ENCODE measurements around the gene EEF2K. TPM values are rescaled to one million over a fixed set of nuclear protein-coding genes. Genes with fewer than 3 reads are reported as not detected.
"Not testable (repeated sequence)": the region's sequence is repeated elsewhere in the genome, so short reads cannot be mapped to it uniquely, and the experiment has no call there.

The EEF2K gene
- polyA plus RNA-seq, 12 donors = 33.3 to 93.3 (median 53.7) TPM

DNA sequence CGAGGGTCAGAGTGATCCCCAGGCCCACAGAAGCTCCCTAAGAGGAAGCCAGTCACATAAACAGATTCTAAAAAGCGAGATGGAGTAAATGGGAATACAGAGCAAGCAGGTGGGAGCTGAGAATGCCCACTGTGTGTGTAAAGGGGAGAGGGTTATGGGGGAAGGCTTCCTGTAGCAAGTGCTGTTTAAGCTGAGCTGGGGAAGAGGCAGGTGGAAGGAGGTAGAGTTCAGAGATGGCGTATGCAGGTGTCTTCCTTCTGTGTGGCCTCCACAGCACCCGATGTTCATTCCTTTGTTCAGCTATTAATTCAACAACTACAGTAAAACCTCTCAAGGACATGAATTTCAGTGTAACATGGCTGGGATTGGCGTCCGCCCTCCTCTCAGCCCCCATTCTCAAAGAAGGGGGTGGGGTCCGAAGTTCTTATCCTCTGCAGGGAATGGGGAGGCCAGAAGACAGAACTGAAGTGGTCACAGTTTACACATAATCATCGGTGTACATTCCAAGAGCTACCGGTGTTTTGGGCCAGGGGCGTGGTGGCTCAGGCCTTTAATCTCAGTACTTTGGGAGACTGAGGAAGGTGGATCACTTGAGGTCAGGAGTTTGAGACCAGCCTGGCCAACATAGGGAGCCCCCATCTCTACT is 1.8 kb downstream of the EEF2K start:
- no peak for DNase-seq

- no peak for DNase-seq
These were observed 4.2 kb downstream of the EEF2K start for GRCh38 chr16:22210285-22210684.

DNA sequence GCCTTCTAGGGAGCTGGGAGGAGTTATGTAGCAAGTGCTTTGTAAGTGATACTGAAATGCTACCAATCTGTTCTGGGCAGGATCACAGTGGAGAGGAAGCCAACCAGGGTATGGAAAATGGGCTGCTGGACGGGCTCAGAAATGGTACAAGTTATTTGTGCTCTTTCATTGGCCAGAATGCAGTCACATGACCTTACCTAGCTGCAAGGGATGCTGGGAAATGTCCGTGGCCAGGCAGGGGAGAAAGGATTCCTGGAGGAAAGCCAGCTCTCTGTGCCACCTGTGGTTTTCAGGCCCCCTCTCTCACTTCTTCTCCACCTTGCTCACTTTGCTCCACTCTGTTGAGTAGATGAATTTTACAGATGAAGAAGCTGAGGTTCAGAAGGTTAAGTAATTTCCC is 4.8 kb downstream of the EEF2K start:
- DNase-seq = no peak

GRCh38 chr16:22213236-22213635 is 7.2 kb downstream of the EEF2K start:
- no peak for DNase-seq

- no peak for DNase-seq
These were observed 7.7 kb downstream of the EEF2K start for GRCh38 chr16:22213801-22214200.

DNA sequence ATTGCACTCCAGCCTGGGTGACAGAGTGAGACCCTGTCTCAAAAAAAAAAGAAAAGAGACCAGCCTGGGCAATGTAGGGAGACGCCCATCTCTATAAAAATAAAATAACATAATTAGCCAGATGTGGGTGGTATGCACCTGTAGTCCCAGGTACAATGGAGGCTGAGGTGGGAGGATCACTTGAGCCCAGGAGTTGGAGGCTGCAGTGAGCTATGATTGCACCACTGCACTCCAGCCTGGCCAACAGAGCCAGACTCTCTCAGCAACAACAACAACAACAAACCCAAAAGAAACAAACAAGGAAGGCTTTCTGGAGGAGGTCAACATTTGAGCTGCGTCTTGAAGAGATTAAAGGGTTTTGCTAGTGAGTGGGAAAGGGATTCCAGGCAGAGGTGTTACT is 8.3 kb downstream of the EEF2K start:
- no peak for DNase-seq

- no peak for DNase-seq
These were observed 8.8 kb downstream of the EEF2K start for GRCh38 chr16:22214889-22215288.

- DNase-seq = no peak
These were observed 10.2 kb downstream of the EEF2K start for GRCh38 chr16:22216191-22216831.

DNA sequence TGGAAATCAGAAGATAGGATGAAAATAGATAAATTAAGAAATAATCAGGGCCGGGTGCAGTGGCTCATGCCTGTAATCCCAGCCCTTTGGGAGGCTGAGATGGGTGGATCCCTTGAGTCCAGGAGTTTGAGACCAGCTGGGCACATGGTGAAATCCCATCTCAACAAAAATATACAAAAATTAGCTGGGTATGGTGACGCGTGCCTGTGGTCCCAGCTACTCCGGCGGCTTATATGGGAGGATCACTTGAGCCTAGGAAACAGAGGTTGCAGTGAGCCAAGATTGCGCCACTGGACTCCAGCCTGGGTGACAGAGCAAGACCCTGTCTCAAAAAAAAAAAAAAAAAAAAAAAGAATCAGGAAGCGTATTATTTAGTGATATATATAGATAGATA is 10.8 kb downstream of the EEF2K start:
- not testable (repeated sequence) for DNase-seq

DNA sequence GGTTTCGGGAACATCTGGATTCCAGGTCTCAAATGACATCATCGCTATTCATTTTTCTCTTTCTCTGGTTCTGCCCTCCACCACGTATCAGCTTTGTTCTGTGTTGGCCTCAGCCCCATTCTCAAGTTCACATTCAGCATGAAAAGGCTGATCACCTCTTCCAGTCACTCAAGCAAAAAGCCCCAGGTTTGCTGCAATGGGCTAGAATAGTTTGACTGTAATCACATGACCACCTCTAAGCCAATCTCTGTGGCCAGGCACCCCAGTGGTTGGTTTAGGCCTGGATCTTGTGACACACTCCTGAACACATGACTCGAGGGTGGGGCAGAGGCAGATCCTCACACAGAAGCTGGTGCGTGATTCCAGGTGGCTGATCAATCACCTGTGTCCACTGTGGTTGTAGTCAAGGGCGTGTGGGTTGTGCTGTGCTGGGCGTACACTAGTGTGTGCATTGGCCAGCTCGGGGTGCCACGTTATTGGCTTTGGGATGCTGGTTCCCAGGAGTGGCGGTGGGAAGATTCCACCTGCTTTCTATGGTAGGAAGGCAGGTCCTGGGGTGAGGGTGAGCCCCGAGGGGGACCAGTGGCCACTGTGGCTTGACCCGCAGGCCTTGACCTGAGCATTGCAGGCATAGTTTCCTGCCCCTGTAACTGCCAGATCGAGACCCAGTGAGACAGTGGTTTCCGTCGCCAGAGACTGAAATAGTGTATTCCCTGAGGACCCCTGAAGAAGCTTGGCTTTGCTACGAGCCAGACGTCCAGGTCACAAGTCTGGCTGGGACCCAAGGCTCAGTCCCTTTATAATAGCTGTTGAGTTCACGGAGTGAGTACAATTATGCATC is 12.0 kb downstream of the EEF2K start:
- no peak for DNase-seq

DNA sequence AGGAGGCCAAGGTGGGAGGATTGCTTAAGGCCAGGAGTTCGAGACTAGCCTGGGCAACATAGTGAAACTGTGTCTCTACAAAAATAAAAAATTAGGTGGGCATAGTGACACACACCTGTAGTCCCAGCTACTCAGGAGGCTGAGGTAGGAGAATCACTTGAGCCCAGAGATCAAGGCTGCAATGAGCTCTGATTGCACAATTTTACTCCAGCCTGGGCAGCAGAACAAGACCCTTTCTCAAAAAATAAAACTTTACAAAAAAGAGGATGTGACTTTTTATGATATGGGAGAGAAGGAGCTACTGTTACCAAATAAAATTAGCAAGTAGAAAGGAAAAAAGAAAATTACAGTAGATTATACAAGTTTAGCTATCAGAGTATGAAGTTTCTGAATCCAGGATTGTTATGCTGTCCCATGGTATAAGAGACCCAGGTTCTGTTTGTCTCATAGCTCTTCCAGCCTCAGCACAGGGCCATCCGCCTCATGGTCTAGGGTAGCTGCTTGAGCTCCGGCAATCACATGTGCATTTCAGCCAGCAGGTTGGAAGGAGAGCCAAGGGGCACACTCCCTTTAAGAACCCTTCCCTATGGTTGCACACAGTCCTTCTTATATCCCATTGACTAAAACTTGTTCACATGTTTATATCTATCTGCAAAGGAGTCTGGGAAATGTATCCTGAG is 13.5 kb downstream of the EEF2K start:
- DNase-seq = no peak

GRCh38 chr16:22220069-22220440 is 14.0 kb downstream of the EEF2K start:
- peak; percentile 70 for DNase-seq

- no peak for DNase-seq
These were observed 14.6 kb downstream of the EEF2K start for GRCh38 chr16:22220714-22221113.

DNA sequence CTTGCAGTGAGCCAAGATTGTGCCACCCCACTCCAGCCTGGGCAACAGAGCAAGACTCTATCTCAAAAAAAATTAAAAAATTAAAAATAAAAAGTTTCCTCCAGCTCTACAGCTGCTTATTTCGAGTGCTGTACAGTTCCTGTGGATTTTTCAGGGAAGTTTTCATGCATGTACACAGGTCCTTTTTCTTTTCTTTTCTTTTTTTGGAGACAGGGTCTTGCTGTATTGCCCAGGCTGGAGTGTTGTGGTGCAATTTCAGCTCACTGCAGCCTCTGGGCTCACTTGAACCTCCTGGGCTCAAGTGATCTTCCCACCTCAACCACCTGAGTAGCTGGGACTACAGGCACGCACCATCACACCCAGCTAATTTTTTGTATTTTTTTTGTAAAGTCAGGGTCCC is 15.9 kb downstream of the EEF2K start:
- DNase-seq = no peak

DNA sequence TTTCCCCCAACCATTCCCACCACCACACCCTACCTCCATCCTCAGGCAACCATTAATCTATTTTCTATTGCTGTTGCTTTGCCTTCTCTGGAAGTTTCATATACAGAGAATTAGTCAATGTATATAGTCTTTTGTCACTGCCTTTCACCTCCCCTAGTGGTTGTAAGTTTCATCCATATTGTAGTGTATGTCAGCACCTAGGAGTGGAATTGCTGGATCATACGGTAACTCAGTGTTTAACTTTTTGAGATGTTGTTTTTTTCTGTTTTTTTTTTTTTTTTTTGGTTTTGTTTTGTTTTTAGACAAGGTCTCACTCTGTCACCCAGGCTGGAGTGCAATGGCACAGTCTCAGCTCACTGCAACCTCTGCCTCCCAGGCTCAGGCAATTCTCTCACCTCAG is 16.9 kb downstream of the EEF2K start:
- no peak for DNase-seq

DNA sequence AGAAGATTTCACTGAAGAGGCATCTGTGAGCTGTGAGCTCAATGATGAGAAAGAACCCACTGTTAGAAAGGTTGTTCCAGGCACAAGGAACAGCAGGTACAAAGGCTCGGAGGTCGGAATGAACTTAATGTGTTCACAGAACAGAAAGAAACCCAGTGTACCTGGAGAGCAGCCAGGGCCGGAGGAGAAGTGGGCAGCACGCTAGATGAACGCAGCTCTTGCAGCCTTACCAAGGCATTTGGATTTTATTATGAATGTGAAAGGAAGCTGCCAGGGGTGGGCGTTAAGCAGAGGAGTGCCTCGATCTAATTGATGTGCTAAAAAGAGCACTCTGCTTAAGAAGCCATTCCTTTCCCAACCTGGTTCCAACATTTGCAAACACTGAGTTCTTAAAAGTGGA is 19.0 kb downstream of the EEF2K start:
- no peak for DNase-seq

DNA sequence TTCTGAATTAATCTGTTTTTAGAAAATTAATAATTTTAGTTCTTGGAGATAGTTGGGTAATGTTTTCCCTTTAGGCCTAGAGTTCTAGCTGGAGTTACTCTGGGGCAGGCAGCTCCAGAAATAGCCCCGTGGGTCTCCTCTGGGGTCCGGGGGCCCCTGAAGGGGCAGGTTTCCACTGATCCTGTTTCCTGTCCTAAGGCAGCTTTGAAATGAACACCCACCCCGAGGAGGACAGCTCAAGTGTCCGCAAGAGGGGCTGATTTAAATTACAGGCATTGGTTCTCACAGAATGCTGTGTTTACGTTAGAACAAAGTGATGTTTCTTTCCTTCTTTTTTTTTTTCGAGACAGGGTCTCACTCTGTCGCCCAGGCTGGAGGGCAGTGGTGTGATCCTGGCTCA is 23.8 kb downstream of the EEF2K start:
- DNase-seq = no peak

DNA sequence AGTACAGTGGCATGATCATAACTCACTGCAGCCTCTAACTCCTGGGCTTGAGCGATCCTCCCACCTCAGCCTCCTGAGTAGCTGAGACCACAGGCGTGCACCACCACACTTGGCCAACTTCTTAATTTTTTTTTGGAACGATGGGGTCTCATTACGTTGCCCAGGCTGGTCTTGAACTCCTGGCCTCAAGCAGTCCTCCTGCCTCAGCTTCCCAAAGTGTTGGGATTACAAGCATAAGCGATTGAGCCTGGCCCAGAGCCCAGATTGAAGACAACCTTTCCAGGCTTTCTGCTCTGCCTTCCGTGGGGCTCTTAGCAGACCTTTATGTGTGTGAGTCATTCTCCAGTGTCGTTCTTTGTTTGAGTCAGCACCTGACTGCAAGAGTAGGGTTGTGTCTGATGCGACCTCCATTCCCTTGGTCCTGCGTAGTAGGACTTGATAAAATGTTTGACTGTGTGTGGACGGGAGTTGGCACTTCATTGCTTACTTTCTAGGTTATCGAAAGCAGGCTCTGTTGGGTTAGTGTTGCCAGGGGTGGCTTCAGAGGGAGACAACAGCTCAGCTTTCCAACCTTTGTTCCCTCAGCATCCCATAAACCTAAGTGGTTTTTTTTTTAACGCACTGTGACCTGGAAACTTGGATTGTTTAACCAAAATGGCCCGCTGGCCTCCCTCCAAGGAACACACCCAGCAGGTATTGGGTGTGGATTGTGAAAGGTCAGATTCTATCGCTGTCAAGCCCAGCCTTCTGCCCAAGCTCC is 26.4 kb downstream of the EEF2K start:
- DNase-seq = no peak

DNA sequence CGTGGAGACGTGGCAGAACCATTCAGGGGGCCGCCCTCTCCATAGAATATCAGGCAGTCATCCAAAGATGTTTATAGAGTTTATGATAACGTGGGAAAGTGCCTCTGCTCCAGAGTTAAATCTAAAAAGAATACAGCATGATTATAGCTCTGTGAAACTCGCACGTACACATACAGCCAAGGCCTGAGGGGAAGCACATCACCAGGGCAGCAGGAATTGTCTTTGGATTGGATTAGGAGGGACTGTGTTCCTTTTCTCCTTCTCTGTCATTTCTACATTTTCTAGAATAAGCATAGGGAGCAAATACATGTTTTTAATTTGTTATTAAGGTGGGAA is 26.9 kb downstream of the EEF2K start:
- no peak for DNase-seq

DNA sequence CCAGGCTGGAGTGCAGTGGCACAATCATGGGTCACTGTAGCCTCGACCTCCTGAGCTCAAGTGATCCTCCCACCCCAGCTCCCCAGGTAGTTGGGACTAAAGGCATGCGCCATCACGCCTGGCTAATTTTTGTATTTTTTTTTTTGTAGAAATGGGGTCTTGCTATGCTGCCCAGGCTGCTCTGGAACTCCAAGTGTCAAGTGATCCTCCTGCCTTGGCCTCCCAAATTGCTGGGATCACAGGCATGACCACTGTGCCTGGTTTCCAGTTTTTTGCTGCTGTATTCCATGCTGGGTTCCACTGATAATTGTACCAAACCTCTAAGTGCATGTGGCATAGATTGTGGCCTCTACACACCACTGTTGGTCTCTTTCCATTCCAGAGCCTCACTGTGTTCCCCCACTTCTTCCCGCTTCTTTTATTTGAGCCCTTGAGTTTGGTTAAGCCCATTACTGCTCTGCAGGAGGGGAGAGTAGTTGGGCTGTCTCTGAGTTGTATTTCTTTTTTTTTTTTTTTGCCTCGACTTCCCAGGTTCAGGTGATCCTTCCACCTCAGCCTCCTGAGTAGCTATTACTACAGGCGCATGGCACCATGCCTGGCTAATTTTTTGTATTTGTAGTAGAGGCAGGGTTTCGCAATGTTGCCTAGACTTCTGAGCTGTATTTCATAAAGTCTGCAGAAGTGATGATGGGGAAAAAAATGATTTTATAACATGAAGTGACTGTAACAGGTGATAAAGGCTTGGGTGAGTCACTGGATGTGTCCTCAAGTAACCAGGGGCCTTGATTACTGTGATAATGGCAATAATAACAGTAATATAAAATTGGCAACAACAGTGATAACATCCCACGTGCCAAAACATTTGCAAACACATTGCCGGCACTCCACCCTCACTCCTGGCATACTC is 30.0 kb downstream of the EEF2K start:
- DNase-seq = no peak

All from muscle of arm (tissue), 12 donors.